K562 (cell line): ENCODE data around the gene P4HB. TPM values are rescaled to one million over a fixed set of nuclear protein-coding genes. Genes with fewer than 3 reads are reported as not detected.

ENCODE experiments used
- ATAC-seq: fragments of 200-7000 bp; cut with Tn5 transposase; 3 replicates; pipeline ENCODE4 v1.9.1; 2020; ENCODE audit warnings: moderate library complexity
- BruUV-seq: library from RNA; stranded (reverse); fragments of 400-500 nt; replicated peaks from 2 replicates; lab custom pipeline; 2021; lab: Mats Ljungman, UMichigan
- CTCF ChIA-PET: fragments of 300-600 bp; formaldehyde crosslinking; extraction: SDS; loops from one replicate; lab custom pipeline; 2021; ENCODE audit warnings: low intra/inter-chr PET ratio; lab: Yijun Ruan, JAX
- POLR2A ChIA-PET: fragments of 300-600, 350-650 bp; sonication (Branson Sonifier 250); formaldehyde crosslinking; extraction: SDS; loops from one replicate; lab custom pipeline; 2021; ENCODE audit warnings: antibody characterized with exemption, inconsistent platforms; lab: Yijun Ruan, JAX
- DNase-seq, 4 experiments: peaks; one replicate each; pipeline versions ENCODE4 v3.0.0 to v3.0.0-alpha.2; 2011 to 2018; ENCODE audit warnings: low spot score in 3 of 4, mixed read lengths in 3 of 4; ENCODE audit errors: extremely low read depth in 1 of 4
- FAIRE-seq: peaks from 2 replicates; lab custom pipeline; 2011; peaks lifted over from hg19 to GRCh38; lab: Jason Lieb, UNC
- H2AFZ ChIP-seq: 2 replicates; pipeline ENCODE4 v1.6.0; 2011; ENCODE audit warnings: low read depth, low read length, control low read depth, inconsistent platforms
- H3K27ac ChIP-seq: fragments of 200-600 bp; 3 replicates; pipeline ENCODE4 v1.8.0; 2011; ENCODE audit warnings: low read depth, mild to moderate bottlenecking, control low read depth, inconsistent platforms, low read length, moderate library complexity, mixed read lengths; ENCODE audit errors: extremely low read depth
- H3K27me3 ChIP-seq, 2 experiments: fragments of 300-600 bp in 1 of 2; 2 replicates in 1 of 2; 3 replicates in 1 of 2; pipeline versions ENCODE4 v1.6.0 to v1.8.0; 2011; ENCODE audit warnings: inconsistent platforms in 2 of 2, low read length in 2 of 2, mild to moderate bottlenecking in 1 of 2, mixed read lengths in 1 of 2, moderate library complexity in 1 of 2; ENCODE audit not compliant: control insufficient read depth in 2 of 2, insufficient read depth in 2 of 2
- H3K36me3 ChIP-seq: fragments of 300-600 bp; 3 replicates; pipeline ENCODE4 v1.8.0; 2011; ENCODE audit warnings: mild to moderate bottlenecking, low read length, inconsistent platforms; ENCODE audit not compliant: control insufficient read depth, insufficient read depth
- H3K4me1 ChIP-seq, 2 experiments: fragments of 200-600 bp in 1 of 2; replicated peaks in 1 of 2; 2 replicates in 1 of 2; 3 replicates in 1 of 2; pipeline versions ENCODE4 v1.5.1 to v1.8.0; 2011; ENCODE audit warnings: inconsistent platforms in 2 of 2, low read length in 2 of 2, mild to moderate bottlenecking in 1 of 2, mixed read lengths in 1 of 2, moderate library complexity in 1 of 2; ENCODE audit not compliant: control insufficient read depth in 2 of 2, insufficient read depth in 2 of 2
- H3K4me2 ChIP-seq: 2 replicates; pipeline ENCODE4 v1.6.1; 2011; ENCODE audit warnings: low read length, control low read depth, inconsistent platforms, mixed read lengths; ENCODE audit not compliant: insufficient read depth
- H3K4me3 ChIP-seq: fragments of 200-600 bp; sonication (generic), shearing (Covaris generic); 2 replicates; pipeline ENCODE4 v1.5.1; 2016; ENCODE audit warnings: control low read depth, inconsistent platforms
- H3K79me2 ChIP-seq: fragments of 200-600 bp; 3 replicates; pipeline ENCODE4 v1.8.0; 2011; ENCODE audit warnings: low read length, inconsistent platforms; ENCODE audit not compliant: control insufficient read depth, insufficient read depth
- H3K9ac ChIP-seq, 2 experiments: 2 replicates each; pipeline versions ENCODE4 v1.6.0 to v1.6.1; 2011; ENCODE audit warnings: low read depth in 2 of 2, low read length in 2 of 2, control low read depth in 1 of 2, inconsistent platforms in 1 of 2, mild to moderate bottlenecking in 1 of 2, mixed read lengths in 1 of 2; ENCODE audit not compliant: insufficient read depth in 1 of 2
- H3K9me1 ChIP-seq: one replicate; pipeline ENCODE4 v1.6.0; 2011; ENCODE audit warnings: inconsistent platforms, mild to moderate bottlenecking, low read length, moderate library complexity; ENCODE audit not compliant: control insufficient read depth, insufficient read depth
- H3K9me3 ChIP-seq: replicated peaks from 2 replicates; pipeline ENCODE4 v1.5.1; 2011; ENCODE audit warnings: low read depth, low read length, inconsistent platforms; ENCODE audit not compliant: control insufficient read depth, insufficient read depth
- H4K20me1 ChIP-seq: replicated peaks from 2 replicates; pipeline ENCODE4 v1.6.1; 2011; ENCODE audit warnings: low read length, inconsistent platforms, mixed read lengths; ENCODE audit not compliant: control insufficient read depth, insufficient read depth
- BCOR ChIP-seq: fragments of 450-650 bp; IDR thresholded peaks from 2 replicates; pipeline ENCODE4 v1.6.1; 2016
- EHMT2 ChIP-seq: fragments of 450-650 bp; IDR thresholded peaks from 2 replicates; pipeline ENCODE4 v1.6.1; 2018; ENCODE audit warnings: antibody characterized with exemption
- FOXA3 ChIP-seq, 2 experiments: fragments of 450-650 bp in 1 of 2; sonication (generic) in 1 of 2; formaldehyde crosslinking; IDR thresholded peaks in 1 of 2; conservative IDR thresholded peaks in 1 of 2; 2 replicates each; pipeline versions ENCODE4 v1.4.0 to v1.8.0; 2020 to 2022; ENCODE audit warnings: mild to moderate bottlenecking in 2 of 2, missing genetic modification reagents in 1 of 2
- HMGN3 ChIP-seq: IDR thresholded peaks from 2 replicates; pipeline ENCODE4 v1.6.1; 2011; ENCODE audit warnings: borderline replicate concordance, low read depth, mild to moderate bottlenecking, mixed read lengths, low read length; ENCODE audit not compliant: insufficient read length; ENCODE audit errors: extremely low read depth
- HNRNPH1 ChIP-seq: fragments of 200-400 bp; formaldehyde crosslinking; optimal IDR thresholded peaks from 2 replicates; pipeline ENCODE3; 2017; ENCODE audit warnings: low read depth, mild to moderate bottlenecking, low read length, moderate library complexity
- MAFK ChIP-seq: IDR thresholded peaks from 2 replicates; pipeline ENCODE4 v1.6.1; 2011; ENCODE audit warnings: low read length, improper control_type of control experiment
- PHF20 ChIP-seq: fragments of 450-650 bp; IDR thresholded peaks from 2 replicates; pipeline ENCODE4 v1.6.1; 2018; ENCODE audit not compliant: partially characterized antibody
- POLR2G ChIP-seq: fragments of 200-400 bp; formaldehyde crosslinking; IDR thresholded peaks from 2 replicates; pipeline ENCODE4 v1.6.1; 2017; ENCODE audit warnings: low read depth, mild to moderate bottlenecking, antibody characterized with exemption, low read length, moderate library complexity
- RBFOX2 ChIP-seq: fragments of 200-400 bp; formaldehyde crosslinking; IDR thresholded peaks from 2 replicates; pipeline ENCODE4 v1.6.1; 2017; ENCODE audit warnings: low read depth, mild to moderate bottlenecking, low read length, moderate library complexity
- SFPQ ChIP-seq: fragments of 200-400 bp; formaldehyde crosslinking; IDR thresholded peaks from 2 replicates; pipeline ENCODE4 v1.6.1; 2017; ENCODE audit warnings: mild to moderate bottlenecking, low read depth, low read length, moderate library complexity
- SMAD4 ChIP-seq: fragments of 250-450 bp; sonication (Bioruptor Pico); conservative IDR thresholded peaks from 2 replicates; pipeline ENCODE4 v1.8.0; 2021; ENCODE audit warnings: inconsistent platforms, mild to moderate bottlenecking, moderate library complexity
- ZKSCAN3 ChIP-seq: fragments of 250-450 bp; sonication (Bioruptor Pico); IDR thresholded peaks from 2 replicates; pipeline ENCODE4 v1.4.0; 2020
- ZNF395 ChIP-seq: fragments of 200-800 bp; sonication (Bioruptor generic); IDR thresholded peaks from 2 replicates; pipeline ENCODE4 v1.6.1; 2017; ENCODE audit warnings: missing genetic modification characterization, missing compliant biosample characterization
- ZNF398 ChIP-seq: fragments of 250-450 bp; sonication (Bioruptor Pico); IDR thresholded peaks from 2 replicates; pipeline ENCODE4 v1.8.0; 2021; ENCODE audit warnings: moderate library complexity, mild to moderate bottlenecking, inconsistent platforms
- ZNF551 ChIP-seq: fragments of 250-450 bp; sonication (Bioruptor Pico); IDR thresholded peaks from 2 replicates; pipeline ENCODE4 v1.5.0; 2021; ENCODE audit warnings: mild to moderate bottlenecking, moderate library complexity
- WGBS: fragments of 100-300 bp; shearing (Covaris generic); methylation state at CpG from one replicate; pipeline ENCODE4 v1.1.6; 2016; ENCODE audit warnings: low coverage, mixed read lengths; ENCODE audit not compliant: insufficient coverage; ENCODE audit errors: missing lambda C conversion rate; 5-methylcytosine and 5-hydroxymethylcytosine counted together
- in situ Hi-C: fragments of 300-500 bp; cut with MboI; formaldehyde crosslinking; loops from 4 replicates; pipeline ENCODE4 v1.15.0; 2018; ENCODE audit warnings: inconsistent platforms, mixed read lengths
- intact Hi-C: fragments of 100-400 bp; cut with micrococcal nuclease; formaldehyde crosslinking; loops from 2 replicates; pipeline ENCODE4 v1.14.2; 2022
- polyA plus RNA-seq, 8 experiments: library from polyadenylated mRNA; depleted of rRNA in 4 of 8; stranded (reverse) in 5 of 8; unstranded in 3 of 8; fragments of >200 nt; fragmentation: Nextera tagmentation in 2 of 8; fragmentation: Illumina TruSeq in 1 of 8; extraction: Ambion mirVana in 2 of 8; extraction: Trizol in 1 of 8; gene quantifications; 2 replicates each; pipeline versions ENCODE4 v1.2.1 to v1.2.3, GENCODE V29; 2011 to 2014; ENCODE audit warnings: inconsistent platforms in 1 of 8, missing spikeins in 1 of 8
- total RNA-seq, 7 experiments: library from RNA; depleted of rRNA in 6 of 7; stranded (reverse); fragments of >200 nt in 6 of 7; fragmentation: Illumina TruSeq in 2 of 7; extraction: Trizol in 2 of 7; gene quantifications; 2 replicates each; pipeline versions ENCODE4 v1.2.1 to v1.2.3, GENCODE V29; 2011 to 2021; ENCODE audit warnings: low replicate concordance in 1 of 7

Gene P4HB
- total and polyA plus RNA-seq, 9 of the 15 experiments (the other 6 are each of a cell fraction or from before 2014, with no cell fraction given), result 4.4 to 645 (median 325) TPM

- Histone ChIP-seq H3K36me3 (peaks cover 90% of the 10 kb centered on the region; the same call in 2 of the 3 replicates), H3K9me1 (no peaks in the 10 kb centered on the region), H3K4me2 (no peak overlapping the region), H3K27me3 (no peaks in the 10 kb centered on the region), H3K4me1 (peaks cover 0 to 17% of the 10 kb centered on the region in 2 experiments; a peak in 1 of 5 replicates), H3K9ac (peak overlapping the region in 1 of 2 experiments; percentile 64; a peak in 2 of 4 replicates), H3K4me3 (no peak overlapping the region), H3K27ac (no peak overlapping the region), H4K20me1 (no peaks in the 10 kb centered on the region; the same call in 1 of the 2 replicates), H3K79me2 (peaks cover 39% of the 10 kb centered on the region), H3K9me3 (no peaks in the 10 kb centered on the region), H2AFZ (no peak overlapping the region)
- ATAC-seq (no peak), DNase-seq (no peak), FAIRE-seq (no peak)
- TF ChIP-seq HMGN3, result no peak
- TF ChIP-seq ZNF395 (CRISPR knock-in tag), result no peak
- no peak for TF ChIP-seq PHF20
- no peak for TF ChIP-seq ZNF551 (CRISPR knock-in tag)
- no peak for TF ChIP-seq SFPQ
- TF ChIP-seq POLR2G, result peak; percentile 56; the same call in 1 of the 2 replicates
- no peak for TF ChIP-seq HNRNPH1
- TF ChIP-seq EHMT2, result no peak
- TF ChIP-seq BCOR, result no peak
- TF ChIP-seq SMAD4 (CRISPR knock-in tag), result no peak
- TF ChIP-seq FOXA3 (CRISPR knock-in tag; conservative IDR thresholded peaks at IDR 0.05 in 1 of 2, IDR thresholded peaks at IDR 0.05 in 1 of 2), result no peak
- TF ChIP-seq RBFOX2, result peak; percentile 29; the same call in 1 of the 2 replicates
- TF ChIP-seq MAFK, result no peak
- TF ChIP-seq ZNF398 (CRISPR knock-in tag), result no peak
- TF ChIP-seq ZKSCAN3 (CRISPR knock-in tag), result no peak
- 98% methylated on average over 9 of the region's 16 CpGs for WGBS
- BruUV-seq, result no TSS peak
- POLR2A ChIA-PET, result interaction anchor here (0.7 to 8.3 kb wide), 7 partner anchors 8 to 148 kb away, joined by 3 to 85 read pairs (median 5); partner anchors contain the start of genes MCRIP1, MRPL12 and P4HB
- in situ Hi-C loops (no loop called here), intact Hi-C loops (no loop called here)
- CTCF ChIA-PET, result no interaction called here
These were observed 8.9 kb downstream of the P4HB start for GRCh38 chr17:81851423-81851822.
